H1 (cell line): ENCODE results near the gene NTMT1.

Source experiments
- CEBPB ChIP-seq: IDR thresholded peaks from 2 replicates; pipeline ENCODE4 v1.6.1; 2012; ENCODE audit warnings: low read depth, low read length
- EP300 ChIP-seq, 2 experiments: IDR thresholded peaks; 1 replicate in 1 of 2; 2 replicates in 1 of 2; pipeline ENCODE4 v1.6.1; 2011 to 2012; ENCODE audit warnings: low read depth in 2 of 2, low read length in 2 of 2, mild to moderate bottlenecking in 2 of 2, borderline replicate concordance in 1 of 2, inconsistent platforms in 1 of 2, moderate library complexity in 1 of 2
- EZH2 ChIP-seq: fragments of 200-600 bp; sonication (generic); IDR thresholded peaks from 2 replicates; pipeline ENCODE4 v1.7.1; 2012; ENCODE audit warnings: low read depth, mild to moderate bottlenecking, moderate library complexity, low read length, inconsistent platforms; ENCODE audit not compliant: severe bottlenecking
- GABPA ChIP-seq: IDR thresholded peaks from 2 replicates; pipeline ENCODE4 v1.6.1; 2011; ENCODE audit warnings: mild to moderate bottlenecking, low read length, moderate library complexity, borderline replicate concordance; ENCODE audit not compliant: insufficient read depth
- GTF2F1 ChIP-seq: IDR thresholded peaks from 2 replicates; pipeline ENCODE4 v1.6.1; 2012; ENCODE audit warnings: low read depth, low read length, improper control_type of control experiment, borderline replicate concordance
- HDAC2 ChIP-seq, 2 experiments: fragments of 300-600 bp in 1 of 2; sonication (generic) in 1 of 2; IDR thresholded peaks; 2 replicates each; pipeline ENCODE4 v1.6.1; 2011 to 2012; ENCODE audit warnings: low read depth in 2 of 2, low read length in 2 of 2, mild to moderate bottlenecking in 2 of 2, moderate library complexity in 2 of 2, borderline replicate concordance in 1 of 2, inconsistent platforms in 1 of 2
- JUN ChIP-seq: IDR thresholded peaks from 2 replicates; pipeline ENCODE4 v1.6.1; 2011; ENCODE audit warnings: low read depth, mild to moderate bottlenecking, improper control_type of control experiment, low read length
- MAFK ChIP-seq: IDR thresholded peaks from 2 replicates; pipeline ENCODE4 v1.6.1; 2012; ENCODE audit warnings: low read depth, mild to moderate bottlenecking, improper control_type of control experiment, low read length
- POLR2A ChIP-seq, 2 experiments: IDR thresholded peaks; 1 replicate in 1 of 2; 2 replicates in 1 of 2; pipeline ENCODE4 v1.6.1; 2011; ENCODE audit warnings: low read depth in 2 of 2, low read length in 2 of 2, mild to moderate bottlenecking in 2 of 2; ENCODE audit errors: control extremely low read depth in 1 of 2
- POLR2AphosphoS5 ChIP-seq: IDR thresholded peaks from 2 replicates; pipeline ENCODE4 v1.6.1; 2011; ENCODE audit warnings: low read depth, low read length
- RFX5 ChIP-seq: IDR thresholded peaks from 2 replicates; pipeline ENCODE4 v1.6.1; 2011; ENCODE audit warnings: low read depth, low read length, improper control_type of control experiment, borderline replicate concordance
- TF ChIP-seq, protein P1 (sequence below): IDR thresholded peaks from 2 replicates; pipeline ENCODE4 v1.6.1; 2011; ENCODE audit warnings: low read length, improper control_type of control experiment
- TF ChIP-seq, protein P2 (sequence below), 3 experiments: IDR thresholded peaks; 1 replicate in 2 of 3; 2 replicates in 1 of 3; pipeline versions ENCODE4 v1.5.1 to v1.6.1; 2011; ENCODE audit warnings: low read length in 3 of 3, mild to moderate bottlenecking in 3 of 3, inconsistent platforms in 2 of 3, low read depth in 1 of 3, moderate library complexity in 1 of 3; ENCODE audit not compliant: insufficient read depth in 1 of 3; ENCODE audit errors: control extremely low read depth in 1 of 3

DNA sequence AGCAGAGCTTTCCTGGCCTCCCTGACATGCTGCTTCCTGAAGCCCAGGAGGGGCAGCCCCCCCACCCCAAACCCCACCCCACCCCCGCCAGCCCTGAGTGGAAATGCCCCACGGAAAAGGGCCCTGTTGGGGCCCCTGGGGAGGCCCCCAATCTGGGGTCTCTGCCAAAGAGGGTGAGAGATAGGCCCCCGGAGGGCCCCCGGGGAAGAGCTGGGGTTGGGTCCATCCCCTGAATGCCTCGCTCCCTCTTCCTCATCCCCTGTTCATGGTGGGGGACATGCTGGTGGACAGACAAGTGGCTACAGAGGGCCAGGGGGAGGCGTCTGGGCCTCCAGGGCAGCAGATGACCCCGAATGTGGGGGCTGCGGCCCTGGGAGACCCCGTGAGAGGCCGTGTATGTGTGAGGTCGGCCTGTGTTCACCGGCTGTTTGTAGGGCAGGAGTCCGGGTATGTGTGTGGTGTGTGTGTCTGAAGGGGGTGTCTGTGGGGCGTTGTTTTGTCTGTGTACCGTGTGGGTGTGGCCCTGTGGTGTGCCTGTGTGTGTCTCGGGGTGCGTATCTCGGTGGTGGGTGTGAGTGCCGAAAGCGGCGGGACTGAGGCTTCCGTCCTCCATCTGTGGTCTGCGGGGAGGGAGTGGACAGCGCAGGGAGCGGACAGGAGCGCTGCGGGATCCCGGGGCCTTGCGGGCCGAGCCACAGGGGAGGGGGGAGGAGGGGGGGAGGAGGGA, 16.3 kb upstream of the NTMT1 start:
- TF ChIP-seq, protein P1, sequence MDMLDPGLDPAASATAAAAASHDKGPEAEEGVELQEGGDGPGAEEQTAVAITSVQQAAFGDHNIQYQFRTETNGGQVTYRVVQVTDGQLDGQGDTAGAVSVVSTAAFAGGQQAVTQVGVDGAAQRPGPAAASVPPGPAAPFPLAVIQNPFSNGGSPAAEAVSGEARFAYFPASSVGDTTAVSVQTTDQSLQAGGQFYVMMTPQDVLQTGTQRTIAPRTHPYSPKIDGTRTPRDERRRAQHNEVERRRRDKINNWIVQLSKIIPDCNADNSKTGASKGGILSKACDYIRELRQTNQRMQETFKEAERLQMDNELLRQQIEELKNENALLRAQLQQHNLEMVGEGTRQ = no peak
- no peak for TF ChIP-seq RFX5
- no peak for TF ChIP-seq GTF2F1
- TF ChIP-seq EZH2 = no peak
- TF ChIP-seq, protein P2, sequence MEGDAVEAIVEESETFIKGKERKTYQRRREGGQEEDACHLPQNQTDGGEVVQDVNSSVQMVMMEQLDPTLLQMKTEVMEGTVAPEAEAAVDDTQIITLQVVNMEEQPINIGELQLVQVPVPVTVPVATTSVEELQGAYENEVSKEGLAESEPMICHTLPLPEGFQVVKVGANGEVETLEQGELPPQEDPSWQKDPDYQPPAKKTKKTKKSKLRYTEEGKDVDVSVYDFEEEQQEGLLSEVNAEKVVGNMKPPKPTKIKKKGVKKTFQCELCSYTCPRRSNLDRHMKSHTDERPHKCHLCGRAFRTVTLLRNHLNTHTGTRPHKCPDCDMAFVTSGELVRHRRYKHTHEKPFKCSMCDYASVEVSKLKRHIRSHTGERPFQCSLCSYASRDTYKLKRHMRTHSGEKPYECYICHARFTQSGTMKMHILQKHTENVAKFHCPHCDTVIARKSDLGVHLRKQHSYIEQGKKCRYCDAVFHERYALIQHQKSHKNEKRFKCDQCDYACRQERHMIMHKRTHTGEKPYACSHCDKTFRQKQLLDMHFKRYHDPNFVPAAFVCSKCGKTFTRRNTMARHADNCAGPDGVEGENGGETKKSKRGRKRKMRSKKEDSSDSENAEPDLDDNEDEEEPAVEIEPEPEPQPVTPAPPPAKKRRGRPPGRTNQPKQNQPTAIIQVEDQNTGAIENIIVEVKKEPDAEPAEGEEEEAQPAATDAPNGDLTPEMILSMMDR (IDR thresholded peaks at IDR 0.05; ENCODE audit: control extremely low read depth in 1 of 3, insufficient read depth in 1 of 3, low read depth in 1 of 3, low read length in 3 of 3) = no peak
- no peak for TF ChIP-seq CEBPB
- no peak for TF ChIP-seq POLR2A (IDR thresholded peaks at IDR 0.05; ENCODE audit: control extremely low read depth in 1 of 2, low read depth in 2 of 2, low read length in 2 of 2)
- no peak for TF ChIP-seq POLR2AphosphoS5
- no peak for TF ChIP-seq GABPA
- TF ChIP-seq EP300 (IDR thresholded peaks at IDR 0.05; ENCODE audit: borderline replicate concordance in 1 of 2, low read depth in 2 of 2, low read length in 2 of 2) = no peak
- TF ChIP-seq JUN = no peak
- TF ChIP-seq MAFK = no peak
- no peak for TF ChIP-seq HDAC2 (IDR thresholded peaks at IDR 0.05; ENCODE audit: borderline replicate concordance in 1 of 2, low read depth in 2 of 2, low read length in 2 of 2)
